ENCODE results near the gene CHPF. TPM values are rescaled to one million over a fixed set of nuclear protein-coding genes. Genes with fewer than 3 reads are reported as not detected.

Gene CHPF
- total and polyA plus RNA-seq, 2 donors (not counting 3 experiments of a cell fraction or from before 2014, with no cell fraction given) = 0.24 to 0.32 TPM

DNA sequence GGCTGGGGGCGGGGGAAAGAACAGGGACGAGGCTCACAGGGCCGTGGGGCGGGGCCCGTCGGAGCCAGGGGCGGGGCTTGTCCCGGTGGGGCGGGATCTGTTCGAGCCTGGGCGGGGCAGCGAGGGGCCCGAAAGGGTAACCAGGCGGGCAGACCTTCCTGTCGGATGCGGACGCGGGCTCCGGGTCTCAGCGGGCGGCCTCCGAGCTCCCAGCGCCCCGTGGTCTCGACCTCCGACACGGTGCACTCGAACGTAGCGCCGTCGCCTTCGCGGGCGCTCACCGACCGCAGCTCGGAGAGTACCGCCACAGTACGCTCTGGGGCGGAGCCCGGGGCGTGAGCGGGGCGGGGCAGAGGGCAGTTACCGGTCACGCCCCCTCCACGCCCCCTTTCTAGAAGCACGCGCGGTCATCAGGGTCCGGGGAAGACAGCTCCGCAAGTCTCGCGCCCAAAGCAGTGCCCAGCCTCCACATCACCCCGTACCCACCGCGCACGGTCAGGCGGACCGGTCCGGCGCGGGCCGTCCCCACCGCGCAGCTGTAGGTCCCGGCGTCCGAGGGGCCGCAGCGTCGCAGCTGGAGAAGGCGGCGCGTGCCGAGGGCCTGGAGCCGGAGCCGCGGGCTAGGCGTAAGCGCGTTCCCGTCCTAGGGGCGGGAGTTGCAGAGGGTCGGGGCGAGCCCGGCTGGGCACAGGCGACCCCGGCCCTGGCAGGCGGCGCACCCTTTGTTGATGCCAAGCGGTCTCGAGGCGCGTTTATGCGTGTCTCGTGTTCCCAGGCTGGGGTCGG is 9.0 kb upstream of the CHPF start:
- ChIA-PET CTCF (interaction anchor here (0.8 to 1.4 kb wide), 9 partner anchors 8 to 89 kb away, joined by 3 to 9 read pairs (median 5); partner anchors contain the start of genes CHPF, OBSL1 and TMEM198), POLR2A (no interaction called here)
- dilution Hi-C loops (cut with MboI; ENCODE audit: extremely low pct_ligation_motif_present, low sequenced_read_pairs) (no loop called here), intact Hi-C loops (cut with micrococcal nuclease) (no loop called here)
- H3K27ac ChIP-seq (ENCODE audit: insufficient read depth, low read depth, low read length) = no peak overlapping the region
- FAIRE-seq (peak; percentile 56), DNase-seq (ENCODE audit: low read depth, low spot score) (peak; percentile 78)
- no peaks in the 10 kb centered on the region for H3K4me1 ChIP-seq (ENCODE audit: control insufficient read depth, extremely low read depth, insufficient read depth, low read length)
- H2AFZ ChIP-seq (ENCODE audit: low read depth, low read length) = peak overlapping the region; percentile 80
- H3K9me1 ChIP-seq (replicated peaks; ENCODE audit: control insufficient read depth, extremely low read depth, insufficient read depth, low read length) = no peaks in the 10 kb centered on the region
- H3K36me3 ChIP-seq (ENCODE audit: control insufficient read depth in 2 of 2, extremely low read depth in 1 of 2, insufficient read depth in 2 of 2, low read length in 2 of 2) = no peaks in the 10 kb centered on the region
- H3K4me3 ChIP-seq (replicated peaks in 1 of 3; ENCODE audit: insufficient read depth in 1 of 3, low read depth in 1 of 3, low read length in 3 of 3) = peak overlapping the region in 2 of 3 experiments; percentile 13 to 40
- no TSS peak for BruUV-seq (replicated peaks)
- H3K9ac ChIP-seq (replicated peaks; ENCODE audit: extremely low read depth, insufficient read depth, low read length) = no peak overlapping the region
- H3K79me2 ChIP-seq (ENCODE audit: control insufficient read depth, insufficient read depth, low read length) = no peaks in the 10 kb centered on the region
- peak overlapping the region; percentile 61 for H3K4me2 ChIP-seq (ENCODE audit: insufficient read depth, low read length)
- no peaks in the 10 kb centered on the region for H4K20me1 ChIP-seq (replicated peaks; ENCODE audit: control insufficient read depth, extremely low read depth, insufficient read depth, low read length)
- no peaks in the 10 kb centered on the region for H3K9me3 ChIP-seq (replicated peaks; ENCODE audit: control insufficient read depth, insufficient read depth, low read length)
- TF ChIP-seq EZH2 (IDR thresholded peaks at IDR 0.05; ENCODE audit: borderline replicate concordance, low read depth, low read length, severe bottlenecking) (peak; percentile 47), POLR2A (IDR thresholded peaks at IDR 0.05; ENCODE audit: low read depth, low read length) (no peak), MYC (IDR thresholded peaks at IDR 0.05; ENCODE audit: low read depth, low read length) (no peak), POLR2AphosphoS5 (IDR thresholded peaks at IDR 0.05; ENCODE audit: insufficient read depth, low read depth, low read length) (no peak), GATA2 (IDR thresholded peaks at IDR 0.05; ENCODE audit: insufficient read depth, insufficient read length, low read depth, low read length) (no peak)
- TF ChIP-seq, protein P1, sequence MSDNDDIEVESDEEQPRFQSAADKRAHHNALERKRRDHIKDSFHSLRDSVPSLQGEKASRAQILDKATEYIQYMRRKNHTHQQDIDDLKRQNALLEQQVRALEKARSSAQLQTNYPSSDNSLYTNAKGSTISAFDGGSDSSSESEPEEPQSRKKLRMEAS (IDR thresholded peaks at IDR 0.05; ENCODE audit: insufficient read depth, insufficient read length) = no peak
- TF ChIP-seq, protein P2, sequence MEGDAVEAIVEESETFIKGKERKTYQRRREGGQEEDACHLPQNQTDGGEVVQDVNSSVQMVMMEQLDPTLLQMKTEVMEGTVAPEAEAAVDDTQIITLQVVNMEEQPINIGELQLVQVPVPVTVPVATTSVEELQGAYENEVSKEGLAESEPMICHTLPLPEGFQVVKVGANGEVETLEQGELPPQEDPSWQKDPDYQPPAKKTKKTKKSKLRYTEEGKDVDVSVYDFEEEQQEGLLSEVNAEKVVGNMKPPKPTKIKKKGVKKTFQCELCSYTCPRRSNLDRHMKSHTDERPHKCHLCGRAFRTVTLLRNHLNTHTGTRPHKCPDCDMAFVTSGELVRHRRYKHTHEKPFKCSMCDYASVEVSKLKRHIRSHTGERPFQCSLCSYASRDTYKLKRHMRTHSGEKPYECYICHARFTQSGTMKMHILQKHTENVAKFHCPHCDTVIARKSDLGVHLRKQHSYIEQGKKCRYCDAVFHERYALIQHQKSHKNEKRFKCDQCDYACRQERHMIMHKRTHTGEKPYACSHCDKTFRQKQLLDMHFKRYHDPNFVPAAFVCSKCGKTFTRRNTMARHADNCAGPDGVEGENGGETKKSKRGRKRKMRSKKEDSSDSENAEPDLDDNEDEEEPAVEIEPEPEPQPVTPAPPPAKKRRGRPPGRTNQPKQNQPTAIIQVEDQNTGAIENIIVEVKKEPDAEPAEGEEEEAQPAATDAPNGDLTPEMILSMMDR (IDR thresholded peaks at IDR 0.05; ENCODE audit: extremely low read depth in 1 of 2, insufficient read depth in 1 of 2, low read depth in 1 of 2, low read length in 2 of 2) = no peak
- peaks cover 19 to 20% of the 10 kb centered on the region in 2 experiments for H3K27me3 ChIP-seq (ENCODE audit: control insufficient read depth in 2 of 2, insufficient read depth in 2 of 2, low read length in 2 of 2)
